GM23338 (cell line): ENCODE measurements around the gene LENEP. TPM values are rescaled to one million over a fixed set of nuclear protein-coding genes. Genes with fewer than 3 reads are reported as not detected.

Experiments
- ATAC-seq: fragments of 200-7000 bp; cut with Tn5 transposase; 3 replicates; pipeline ENCODE4 v1.9.1; 2020
- DNase-seq: peaks from one replicate; pipeline ENCODE4 v3.0.0-alpha.2; 2015; ENCODE audit warnings: low spot score
- H2AFZ ChIP-seq: fragments of 200-600 bp; sonication (generic); 2 replicates; pipeline ENCODE4 v1.8.0; 2016; ENCODE audit warnings: antibody characterized with exemption, mild to moderate bottlenecking, moderate library complexity
- H3F3A ChIP-seq: fragments of 200-600 bp; sonication (generic); replicated peaks from 2 replicates; pipeline ENCODE4 v1.8.0; 2017; ENCODE audit warnings: antibody characterized with exemption, mixed run types, low read depth
- H3K27ac ChIP-seq: fragments of 200-600 bp; sonication (generic); 2 replicates; pipeline ENCODE4 v1.6.1; 2016; ENCODE audit warnings: low read depth
- H3K27me3 ChIP-seq: fragments of 200-600 bp; sonication (generic); 2 replicates; pipeline ENCODE4 v1.8.0; 2016; ENCODE audit warnings: mild to moderate bottlenecking, mixed run types, moderate library complexity; ENCODE audit not compliant: insufficient read depth
- H3K36me3 ChIP-seq: fragments of 200-600 bp; sonication (generic); 2 replicates; pipeline ENCODE4 v1.8.0; 2016; ENCODE audit warnings: mild to moderate bottlenecking; ENCODE audit not compliant: insufficient read depth
- H3K4me1 ChIP-seq: fragments of 200-600 bp; sonication (generic); 2 replicates; pipeline ENCODE4 v1.8.0; 2016; ENCODE audit warnings: mild to moderate bottlenecking, moderate library complexity; ENCODE audit not compliant: insufficient read depth
- H3K4me2 ChIP-seq: fragments of 200-600 bp; sonication (generic); 2 replicates; pipeline ENCODE4 v1.7.1; 2017; ENCODE audit warnings: mixed run types
- H3K4me3 ChIP-seq: fragments of 200-600 bp; sonication (generic); 2 replicates; pipeline ENCODE4 v1.6.1; 2016; ENCODE audit warnings: mixed run types
- H3K79me2 ChIP-seq: fragments of 200-600 bp; sonication (generic); replicated peaks from 2 replicates; pipeline ENCODE4 v1.8.0; 2017; ENCODE audit warnings: mild to moderate bottlenecking; ENCODE audit not compliant: insufficient read depth
- H3K9me2 ChIP-seq: fragments of 200-600 bp; sonication (generic); 2 replicates; pipeline ENCODE4 v1.8.0; 2017; ENCODE audit not compliant: insufficient read depth
- H4K20me1 ChIP-seq: fragments of 200-600 bp; sonication (generic); replicated peaks from 2 replicates; pipeline ENCODE4 v1.8.0; 2017; ENCODE audit warnings: mild to moderate bottlenecking; ENCODE audit not compliant: insufficient read depth
- H3K27ac Mint-ChIP-seq: 2 replicates; pipeline ENCODE4 v1.8.0; 2020; ENCODE audit warnings: inconsistent platforms, mild to moderate bottlenecking, moderate library complexity, mixed read lengths
- H3K27me3 Mint-ChIP-seq: 3 replicates; pipeline ENCODE4 v1.8.0; 2022; ENCODE audit warnings: low read depth, mild to moderate bottlenecking, moderate library complexity, mixed read lengths, inconsistent platforms; ENCODE audit not compliant: insufficient read depth, poor library complexity
- H3K36me3 Mint-ChIP-seq: 3 replicates; pipeline ENCODE4 v1.8.0; 2021; ENCODE audit warnings: low read depth, mild to moderate bottlenecking, inconsistent platforms, moderate library complexity, mixed read lengths
- H3K4me1 Mint-ChIP-seq: 3 replicates; pipeline ENCODE4 v1.8.0; 2020; ENCODE audit warnings: mild to moderate bottlenecking, inconsistent platforms, mixed read lengths
- H3K4me3 Mint-ChIP-seq: 3 replicates; pipeline ENCODE4 v1.8.0; 2021; ENCODE audit warnings: moderate library complexity, mild to moderate bottlenecking, inconsistent platforms, mixed read lengths
- H3K9me3 Mint-ChIP-seq: 3 replicates; pipeline ENCODE4 v1.8.0; 2020; ENCODE audit warnings: moderate library complexity, mild to moderate bottlenecking, inconsistent platforms, mixed read lengths
- EZH2phosphoT487 ChIP-seq: fragments of 200-600 bp; sonication (generic); IDR thresholded peaks from one replicate; pipeline ENCODE4 v1.8.1; 2018; ENCODE audit warnings: antibody characterized with exemption; ENCODE audit not compliant: unreplicated experiment
- NANOG ChIP-seq: IDR thresholded peaks from 2 replicates; pipeline ENCODE4 v1.6.1; 2016; ENCODE audit warnings: antibody characterized with exemption, borderline replicate concordance
- POLR2AphosphoS5 ChIP-seq: IDR thresholded peaks from 2 replicates; pipeline ENCODE4 v1.6.1; 2016; ENCODE audit warnings: antibody characterized with exemption, low read depth
- STAT1 ChIP-seq: IDR thresholded peaks from one replicate; pipeline ENCODE4 v1.6.1; 2016; ENCODE audit warnings: antibody characterized with exemption; ENCODE audit not compliant: unreplicated experiment
- ZNF331 ChIP-seq: fragments of 250-450 bp; sonication (Bioruptor Pico); IDR thresholded peaks from 2 replicates; pipeline ENCODE4 v1.5.0; 2020; ENCODE audit warnings: low read depth, mild to moderate bottlenecking, moderate library complexity
- polyA plus RNA-seq: library from polyadenylated mRNA; unstranded; fragments of >200 nt; fragmentation: Nextera tagmentation; extraction: Ambion mirVana; gene quantifications from 2 replicates; pipeline ENCODE4 v1.2.1, GENCODE V29; 2016
- total RNA-seq: library from RNA; depleted of rRNA; stranded (reverse); fragments of >200 nt; shearing (Covaris generic); gene quantifications from 2 replicates; pipeline ENCODE4 v1.2.3, GENCODE V29; 2014
- TF ChIP-seq, protein P1 (sequence below): IDR thresholded peaks from one replicate; pipeline ENCODE4 v1.6.1; 2018; ENCODE audit warnings: antibody characterized with exemption; ENCODE audit not compliant: unreplicated experiment
- TF ChIP-seq, protein P2 (sequence below): IDR thresholded peaks from 2 replicates; pipeline ENCODE4 v1.6.1; 2016; ENCODE audit warnings: antibody characterized with exemption
- TF ChIP-seq, protein P3 (sequence below), 2 experiments: fragments of 200-600 bp in 1 of 2; sonication (generic) in 1 of 2; conservative IDR thresholded peaks; 2 replicates each; pipeline versions ENCODE4 v1.5.1 to v1.6.1; 2016 to 2017; ENCODE audit warnings: antibody characterized with exemption in 2 of 2, low read depth in 2 of 2, mild to moderate bottlenecking in 2 of 2, moderate library complexity in 1 of 2
- TF ChIP-seq, protein P4 (sequence below): fragments of 250-450 bp; sonication (Bioruptor Pico); IDR thresholded peaks from 2 replicates; pipeline ENCODE4 v1.5.0; 2020; ENCODE audit warnings: mild to moderate bottlenecking, moderate library complexity

The LENEP gene
- total and polyA plus RNA-seq, 2 experiments from 2014 or later: 1.6 TPM; not detected in 1

DNA sequence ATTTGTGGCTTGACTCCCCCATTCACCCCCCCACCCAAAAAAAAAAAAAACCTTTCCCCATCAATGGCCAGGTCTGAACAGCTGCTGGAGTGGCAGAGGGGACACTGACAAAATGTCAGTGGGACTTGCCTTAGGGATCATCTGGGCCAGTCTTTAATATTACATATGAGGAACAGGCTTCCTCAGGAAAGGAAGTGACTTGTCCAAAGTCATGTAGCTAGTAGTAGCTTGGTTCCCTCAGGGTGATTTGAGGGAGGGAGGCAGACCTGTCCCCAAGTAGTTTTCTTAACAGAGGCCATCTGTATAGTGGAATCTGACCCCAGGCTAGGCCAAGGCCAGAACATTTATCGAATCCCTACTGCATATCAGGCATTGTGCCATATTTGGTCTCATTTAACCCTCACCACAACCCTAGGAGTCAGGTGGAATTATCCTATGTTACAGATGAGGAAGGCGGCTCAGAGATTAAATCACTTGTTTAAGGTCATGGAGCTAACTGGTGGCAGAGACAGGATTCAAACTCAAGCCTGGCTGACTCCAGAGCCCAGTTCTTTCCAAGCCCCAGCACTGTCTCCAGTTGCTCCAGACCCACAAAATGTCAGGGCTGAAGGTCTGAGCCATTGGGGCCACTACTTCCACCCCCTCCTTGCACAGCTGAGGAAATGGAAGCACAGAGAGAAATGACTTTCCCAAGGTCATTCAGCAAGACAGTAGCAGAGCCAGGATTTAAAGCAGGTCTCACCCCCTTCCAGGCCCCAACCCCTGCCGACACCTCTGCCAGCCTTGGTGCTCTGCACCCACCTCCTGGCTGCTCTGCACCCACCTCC, 19.6 kb downstream of the LENEP start:
- peaks cover 28% of the 10 kb centered on the region for H3K27me3 Mint-ChIP-seq
- Histone ChIP-seq H3K79me2 (peaks cover 13% of the 10 kb centered on the region), H3K4me2 (peak overlapping the region; percentile 80), H3K9me2 (no peaks in the 10 kb centered on the region), H3K27ac (no peak overlapping the region), H3K27me3 (no peaks in the 10 kb centered on the region), H3K4me3 (no peak overlapping the region; the same call in 1 of the 2 replicates), H4K20me1 (peaks cover 9% of the 10 kb centered on the region), H3F3A (0 out of 2 replicates have a peak, but pooled peaks cover 3% of the 10 kb centered on the region), H2AFZ (no peak overlapping the region), H3K4me1 (peaks cover 50% of the 10 kb centered on the region), H3K36me3 (no peaks in the 10 kb centered on the region)
- H3K27ac Mint-ChIP-seq: peak overlapping the region; percentile 56
- H3K4me1 Mint-ChIP-seq: peaks cover 58% of the 10 kb centered on the region
- no peak for ATAC-seq
- peaks cover 30% of the 10 kb centered on the region for H3K36me3 Mint-ChIP-seq
- TF ChIP-seq, protein P1, sequence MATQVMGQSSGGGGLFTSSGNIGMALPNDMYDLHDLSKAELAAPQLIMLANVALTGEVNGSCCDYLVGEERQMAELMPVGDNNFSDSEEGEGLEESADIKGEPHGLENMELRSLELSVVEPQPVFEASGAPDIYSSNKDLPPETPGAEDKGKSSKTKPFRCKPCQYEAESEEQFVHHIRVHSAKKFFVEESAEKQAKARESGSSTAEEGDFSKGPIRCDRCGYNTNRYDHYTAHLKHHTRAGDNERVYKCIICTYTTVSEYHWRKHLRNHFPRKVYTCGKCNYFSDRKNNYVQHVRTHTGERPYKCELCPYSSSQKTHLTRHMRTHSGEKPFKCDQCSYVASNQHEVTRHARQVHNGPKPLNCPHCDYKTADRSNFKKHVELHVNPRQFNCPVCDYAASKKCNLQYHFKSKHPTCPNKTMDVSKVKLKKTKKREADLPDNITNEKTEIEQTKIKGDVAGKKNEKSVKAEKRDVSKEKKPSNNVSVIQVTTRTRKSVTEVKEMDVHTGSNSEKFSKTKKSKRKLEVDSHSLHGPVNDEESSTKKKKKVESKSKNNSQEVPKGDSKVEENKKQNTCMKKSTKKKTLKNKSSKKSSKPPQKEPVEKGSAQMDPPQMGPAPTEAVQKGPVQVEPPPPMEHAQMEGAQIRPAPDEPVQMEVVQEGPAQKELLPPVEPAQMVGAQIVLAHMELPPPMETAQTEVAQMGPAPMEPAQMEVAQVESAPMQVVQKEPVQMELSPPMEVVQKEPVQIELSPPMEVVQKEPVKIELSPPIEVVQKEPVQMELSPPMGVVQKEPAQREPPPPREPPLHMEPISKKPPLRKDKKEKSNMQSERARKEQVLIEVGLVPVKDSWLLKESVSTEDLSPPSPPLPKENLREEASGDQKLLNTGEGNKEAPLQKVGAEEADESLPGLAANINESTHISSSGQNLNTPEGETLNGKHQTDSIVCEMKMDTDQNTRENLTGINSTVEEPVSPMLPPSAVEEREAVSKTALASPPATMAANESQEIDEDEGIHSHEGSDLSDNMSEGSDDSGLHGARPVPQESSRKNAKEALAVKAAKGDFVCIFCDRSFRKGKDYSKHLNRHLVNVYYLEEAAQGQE: no peak
- TF ChIP-seq, protein P2, sequence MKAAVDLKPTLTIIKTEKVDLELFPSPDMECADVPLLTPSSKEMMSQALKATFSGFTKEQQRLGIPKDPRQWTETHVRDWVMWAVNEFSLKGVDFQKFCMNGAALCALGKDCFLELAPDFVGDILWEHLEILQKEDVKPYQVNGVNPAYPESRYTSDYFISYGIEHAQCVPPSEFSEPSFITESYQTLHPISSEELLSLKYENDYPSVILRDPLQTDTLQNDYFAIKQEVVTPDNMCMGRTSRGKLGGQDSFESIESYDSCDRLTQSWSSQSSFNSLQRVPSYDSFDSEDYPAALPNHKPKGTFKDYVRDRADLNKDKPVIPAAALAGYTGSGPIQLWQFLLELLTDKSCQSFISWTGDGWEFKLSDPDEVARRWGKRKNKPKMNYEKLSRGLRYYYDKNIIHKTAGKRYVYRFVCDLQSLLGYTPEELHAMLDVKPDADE: no peak
- no peak for TF ChIP-seq POLR2AphosphoS5
- TF ChIP-seq, protein P3, sequence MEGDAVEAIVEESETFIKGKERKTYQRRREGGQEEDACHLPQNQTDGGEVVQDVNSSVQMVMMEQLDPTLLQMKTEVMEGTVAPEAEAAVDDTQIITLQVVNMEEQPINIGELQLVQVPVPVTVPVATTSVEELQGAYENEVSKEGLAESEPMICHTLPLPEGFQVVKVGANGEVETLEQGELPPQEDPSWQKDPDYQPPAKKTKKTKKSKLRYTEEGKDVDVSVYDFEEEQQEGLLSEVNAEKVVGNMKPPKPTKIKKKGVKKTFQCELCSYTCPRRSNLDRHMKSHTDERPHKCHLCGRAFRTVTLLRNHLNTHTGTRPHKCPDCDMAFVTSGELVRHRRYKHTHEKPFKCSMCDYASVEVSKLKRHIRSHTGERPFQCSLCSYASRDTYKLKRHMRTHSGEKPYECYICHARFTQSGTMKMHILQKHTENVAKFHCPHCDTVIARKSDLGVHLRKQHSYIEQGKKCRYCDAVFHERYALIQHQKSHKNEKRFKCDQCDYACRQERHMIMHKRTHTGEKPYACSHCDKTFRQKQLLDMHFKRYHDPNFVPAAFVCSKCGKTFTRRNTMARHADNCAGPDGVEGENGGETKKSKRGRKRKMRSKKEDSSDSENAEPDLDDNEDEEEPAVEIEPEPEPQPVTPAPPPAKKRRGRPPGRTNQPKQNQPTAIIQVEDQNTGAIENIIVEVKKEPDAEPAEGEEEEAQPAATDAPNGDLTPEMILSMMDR (conservative IDR thresholded peaks at IDR 0.05; ENCODE audit: low read depth in 2 of 2): no peak
- TF ChIP-seq, protein P4, sequence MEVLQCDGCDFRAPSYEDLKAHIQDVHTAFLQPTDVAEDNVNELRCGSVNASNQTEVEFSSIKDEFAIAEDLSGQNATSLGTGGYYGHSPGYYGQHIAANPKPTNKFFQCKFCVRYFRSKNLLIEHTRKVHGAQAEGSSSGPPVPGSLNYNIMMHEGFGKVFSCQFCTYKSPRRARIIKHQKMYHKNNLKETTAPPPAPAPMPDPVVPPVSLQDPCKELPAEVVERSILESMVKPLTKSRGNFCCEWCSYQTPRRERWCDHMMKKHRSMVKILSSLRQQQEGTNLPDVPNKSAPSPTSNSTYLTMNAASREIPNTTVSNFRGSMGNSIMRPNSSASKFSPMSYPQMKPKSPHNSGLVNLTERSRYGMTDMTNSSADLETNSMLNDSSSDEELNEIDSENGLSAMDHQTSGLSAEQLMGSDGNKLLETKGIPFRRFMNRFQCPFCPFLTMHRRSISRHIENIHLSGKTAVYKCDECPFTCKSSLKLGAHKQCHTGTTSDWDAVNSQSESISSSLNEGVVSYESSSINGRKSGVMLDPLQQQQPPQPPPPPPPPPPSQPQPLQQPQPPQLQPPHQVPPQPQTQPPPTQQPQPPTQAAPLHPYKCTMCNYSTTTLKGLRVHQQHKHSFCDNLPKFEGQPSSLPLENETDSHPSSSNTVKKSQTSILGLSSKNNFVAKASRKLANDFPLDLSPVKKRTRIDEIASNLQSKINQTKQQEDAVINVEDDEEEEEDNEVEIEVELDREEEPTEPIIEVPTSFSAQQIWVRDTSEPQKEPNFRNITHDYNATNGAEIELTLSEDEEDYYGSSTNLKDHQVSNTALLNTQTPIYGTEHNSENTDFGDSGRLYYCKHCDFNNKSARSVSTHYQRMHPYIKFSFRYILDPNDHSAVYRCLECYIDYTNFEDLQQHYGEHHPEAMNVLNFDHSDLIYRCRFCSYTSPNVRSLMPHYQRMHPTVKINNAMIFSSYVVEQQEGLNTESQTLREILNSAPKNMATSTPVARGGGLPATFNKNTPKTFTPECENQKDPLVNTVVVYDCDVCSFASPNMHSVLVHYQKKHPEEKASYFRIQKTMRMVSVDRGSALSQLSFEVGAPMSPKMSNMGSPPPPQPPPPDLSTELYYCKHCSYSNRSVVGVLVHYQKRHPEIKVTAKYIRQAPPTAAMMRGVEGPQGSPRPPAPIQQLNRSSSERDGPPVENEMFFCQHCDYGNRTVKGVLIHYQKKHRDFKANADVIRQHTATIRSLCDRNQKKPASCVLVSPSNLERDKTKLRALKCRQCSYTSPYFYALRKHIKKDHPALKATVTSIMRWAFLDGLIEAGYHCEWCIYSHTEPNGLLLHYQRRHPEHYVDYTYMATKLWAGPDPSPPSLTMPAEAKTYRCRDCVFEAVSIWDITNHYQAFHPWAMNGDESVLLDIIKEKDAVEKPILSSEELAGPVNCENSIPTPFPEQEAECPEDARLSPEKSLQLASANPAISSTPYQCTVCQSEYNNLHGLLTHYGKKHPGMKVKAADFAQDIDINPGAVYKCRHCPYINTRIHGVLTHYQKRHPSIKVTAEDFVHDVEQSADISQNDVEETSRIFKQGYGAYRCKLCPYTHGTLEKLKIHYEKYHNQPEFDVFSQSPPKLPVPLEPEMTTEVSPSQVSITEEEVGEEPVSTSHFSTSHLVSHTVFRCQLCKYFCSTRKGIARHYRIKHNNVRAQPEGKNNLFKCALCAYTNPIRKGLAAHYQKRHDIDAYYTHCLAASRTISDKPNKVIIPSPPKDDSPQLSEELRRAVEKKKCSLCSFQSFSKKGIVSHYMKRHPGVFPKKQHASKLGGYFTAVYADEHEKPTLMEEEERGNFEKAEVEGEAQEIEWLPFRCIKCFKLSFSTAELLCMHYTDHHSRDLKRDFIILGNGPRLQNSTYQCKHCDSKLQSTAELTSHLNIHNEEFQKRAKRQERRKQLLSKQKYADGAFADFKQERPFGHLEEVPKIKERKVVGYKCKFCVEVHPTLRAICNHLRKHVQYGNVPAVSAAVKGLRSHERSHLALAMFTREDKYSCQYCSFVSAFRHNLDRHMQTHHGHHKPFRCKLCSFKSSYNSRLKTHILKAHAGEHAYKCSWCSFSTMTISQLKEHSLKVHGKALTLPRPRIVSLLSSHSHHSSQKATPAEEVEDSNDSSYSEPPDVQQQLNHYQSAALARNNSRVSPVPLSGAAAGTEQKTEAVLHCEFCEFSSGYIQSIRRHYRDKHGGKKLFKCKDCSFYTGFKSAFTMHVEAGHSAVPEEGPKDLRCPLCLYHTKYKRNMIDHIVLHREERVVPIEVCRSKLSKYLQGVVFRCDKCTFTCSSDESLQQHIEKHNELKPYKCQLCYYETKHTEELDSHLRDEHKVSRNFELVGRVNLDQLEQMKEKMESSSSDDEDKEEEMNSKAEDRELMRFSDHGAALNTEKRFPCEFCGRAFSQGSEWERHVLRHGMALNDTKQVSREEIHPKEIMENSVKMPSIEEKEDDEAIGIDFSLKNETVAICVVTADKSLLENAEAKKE: no peak
- TF ChIP-seq NANOG: no peak
- TF ChIP-seq EZH2phosphoT487: no peak
- no peak for TF ChIP-seq ZNF331
- TF ChIP-seq STAT1: no peak
- H3K4me3 Mint-ChIP-seq: no peak overlapping the region; the same call in 2 of the 3 replicates
- DNase-seq: no peak
- H3K9me3 Mint-ChIP-seq: no peaks in the 10 kb centered on the region
